GM13976 (cell line): ENCODE data around the gene HORMAD1.

Source experiments
- DNase-seq: peaks from one replicate; pipeline ENCODE4 v3.0.0; 2012; ENCODE audit warnings: low spot score
- CTCF ChIP-seq: IDR thresholded peaks from 2 replicates; pipeline ENCODE4 v1.5.1; 2012; ENCODE audit warnings: borderline replicate concordance, mild to moderate bottlenecking; ENCODE audit not compliant: insufficient read depth; ENCODE audit errors: extremely low read depth, missing control alignments, control extremely low read depth
- in situ Hi-C: fragments of 300-500 bp; cut with MboI; formaldehyde crosslinking; loops from one replicate; pipeline ENCODE4 v1.12.0; 2022; ENCODE audit warnings: low sequenced_read_pairs, mixed read lengths, inconsistent platforms; ENCODE audit not compliant: unreplicated experiment

HORMAD1 gene

GRCh38 chr1:150696995-150697927 is 23.4 kb downstream of the HORMAD1 start, which contains the start of gene GOLPH3L:
Gene GOLPH3L (minus strand): TSS chr1:150697154. CDS start chr1:150694838, 2,316 bp downstream.
- TF ChIP-seq CTCF, result no peak
- in situ Hi-C loops, result no loop called here
- DNase-seq, result peak; percentile 81

GRCh38 chr1:150696590-150696989 is 24.1 kb downstream of the HORMAD1 start:
- TF ChIP-seq CTCF, result no peak
- DNase-seq, result no peak
- in situ Hi-C loops, result no loop called here

- no peak for DNase-seq
- in situ Hi-C loops, result no loop called here
- TF ChIP-seq CTCF, result no peak
Observed at GRCh38 chr1:150696162-150696561, 24.5 kb downstream of the HORMAD1 start.

GRCh38 chr1:150695561-150695960 is 25.1 kb downstream of the HORMAD1 start:
- TF ChIP-seq CTCF, result no peak
- DNase-seq, result no peak
- in situ Hi-C loops, result no loop called here

GRCh38 chr1:150692720-150693119 is 28.0 kb downstream of the HORMAD1 start:
- TF ChIP-seq CTCF, result no peak
- DNase-seq, result no peak
- in situ Hi-C loops, result no loop called here

GRCh38 chr1:150688763-150689162 is 31.9 kb downstream of the HORMAD1 start:
- no peak for TF ChIP-seq CTCF
- in situ Hi-C loops, result no loop called here
- no peak for DNase-seq
